Effector CD4-positive, alpha-beta T cell (primary cell): ENCODE measurements around the gene MAP3K19.
"Not testable (repeated sequence)": the region's sequence is repeated elsewhere in the genome, so short reads cannot be mapped to it uniquely, and the experiment has no call there.

ENCODE experiments used
- DNase-seq: peaks from one replicate; pipeline ENCODE4 v3.0.0-alpha.2; 2020

The MAP3K19 gene

GRCh38 chr2:134977104-134977503 is 70.1 kb downstream of the MAP3K19 start:
- DNase-seq, result not testable (repeated sequence)

GRCh38 chr2:134976074-134976702 is 71.1 kb downstream of the MAP3K19 start:
- no peak for DNase-seq

- no peak for DNase-seq
Observed at GRCh38 chr2:134975281-134976009, 71.8 kb downstream of the MAP3K19 start.

- no peak for DNase-seq
Observed at GRCh38 chr2:134973241-134974138, 73.8 kb downstream of the MAP3K19 start.

GRCh38 chr2:134967166-134967565 is 80.1 kb downstream of the MAP3K19 start:
- DNase-seq, result not testable (repeated sequence)

- no peak for DNase-seq
Observed at GRCh38 chr2:134957477-134957876, 89.8 kb downstream of the MAP3K19 start.

GRCh38 chr2:134955744-134956143 is 91.5 kb downstream of the MAP3K19 start:
- no peak for DNase-seq

GRCh38 chr2:134954065-134954464 is 93.2 kb downstream of the MAP3K19 start:
- no peak for DNase-seq

- DNase-seq, result no peak
Observed at GRCh38 chr2:134952608-134953007, 94.6 kb downstream of the MAP3K19 start.

- no peak for DNase-seq
Observed at GRCh38 chr2:134950886-134951285, 96.4 kb downstream of the MAP3K19 start.

- no peak for DNase-seq
Observed at GRCh38 chr2:134949981-134950708, 97.1 kb downstream of the MAP3K19 start.

- DNase-seq, result no peak
Observed at GRCh38 chr2:134946073-134946472, 101.2 kb downstream of the MAP3K19 start.

GRCh38 chr2:134944975-134945374 is 102.3 kb downstream of the MAP3K19 start:
- DNase-seq, result no peak

- DNase-seq, result no peak
Observed at GRCh38 chr2:134943540-134943939, 103.7 kb downstream of the MAP3K19 start.

GRCh38 chr2:134936691-134937090 is 110.6 kb downstream of the MAP3K19 start:
- no peak for DNase-seq

- DNase-seq, result no peak
Observed at GRCh38 chr2:134934641-134935040, 112.6 kb downstream of the MAP3K19 start.

- DNase-seq, result no peak
Observed at GRCh38 chr2:134934150-134934549, 113.1 kb downstream of the MAP3K19 start.

GRCh38 chr2:134933732-134934131 is 113.5 kb downstream of the MAP3K19 start:
- no peak for DNase-seq

GRCh38 chr2:134932864-134933526 is 114.3 kb downstream of the MAP3K19 start:
- no peak for DNase-seq

GRCh38 chr2:134927195-134927594 is 120.1 kb downstream of the MAP3K19 start:
- DNase-seq, result no peak

GRCh38 chr2:134926231-134926931 is 120.9 kb downstream of the MAP3K19 start:
- no peak for DNase-seq

GRCh38 chr2:134924912-134925311 is 122.3 kb downstream of the MAP3K19 start:
- no peak for DNase-seq
